GM12873 (cell line): ENCODE data around the gene MT1E.

Experiments used
- TF ChIP-seq, protein P1 (sequence below): IDR thresholded peaks from 2 replicates; pipeline ENCODE4 v1.5.1; 2012; ENCODE audit warnings: low read depth, mild to moderate bottlenecking, moderate library complexity, low read length, control low read depth; ENCODE audit not compliant: insufficient read depth; ENCODE audit errors: missing control alignments

The MT1E gene

DNA sequence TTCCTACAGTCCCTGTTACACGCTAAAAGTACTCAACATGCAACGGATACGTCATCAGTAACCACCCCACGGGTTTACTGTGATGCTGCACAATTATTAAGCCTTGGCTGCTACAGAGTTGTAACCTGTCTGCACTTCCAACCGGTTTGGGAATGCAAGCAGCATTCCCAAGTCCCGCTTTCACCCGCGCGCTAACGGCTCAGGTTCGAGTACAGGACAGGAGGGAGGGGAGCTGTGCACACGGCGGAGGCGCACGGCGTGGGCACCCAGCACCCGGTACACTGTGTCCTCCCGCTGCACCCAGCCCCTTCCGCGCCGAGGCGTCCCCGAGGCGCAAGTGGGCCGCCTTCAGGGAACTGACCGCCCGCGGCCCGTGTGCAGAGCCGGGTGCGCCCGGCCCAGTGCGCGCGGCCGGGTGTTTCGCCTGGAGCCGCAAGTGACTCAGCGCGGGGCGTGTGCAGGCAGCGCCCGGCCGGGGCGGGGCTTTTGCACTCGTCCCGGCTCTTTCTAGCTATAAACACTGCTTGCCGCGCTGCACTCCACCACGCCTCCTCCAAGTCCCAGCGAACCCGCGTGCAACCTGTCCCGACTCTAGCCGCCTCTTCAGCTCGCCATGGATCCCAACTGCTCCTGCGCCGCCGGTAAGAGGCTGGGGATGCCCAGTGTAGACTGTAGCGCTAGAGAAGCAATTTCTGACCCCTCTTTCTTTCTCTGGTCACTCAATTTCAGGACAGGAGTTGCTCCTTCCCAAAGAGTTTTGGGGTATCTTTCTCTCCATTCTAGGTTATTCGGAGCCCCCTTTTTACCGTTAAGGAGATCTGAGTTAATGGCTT, 17.3 kb upstream of the MT1E start, which contains the start of gene MT2A:
Gene MT2A, plus strand, starts transcription at position 542 of the 833 bp plus-strand sequence. Its CDS starts 72 bp downstream, at position 614.
- TF ChIP-seq, protein P1, sequence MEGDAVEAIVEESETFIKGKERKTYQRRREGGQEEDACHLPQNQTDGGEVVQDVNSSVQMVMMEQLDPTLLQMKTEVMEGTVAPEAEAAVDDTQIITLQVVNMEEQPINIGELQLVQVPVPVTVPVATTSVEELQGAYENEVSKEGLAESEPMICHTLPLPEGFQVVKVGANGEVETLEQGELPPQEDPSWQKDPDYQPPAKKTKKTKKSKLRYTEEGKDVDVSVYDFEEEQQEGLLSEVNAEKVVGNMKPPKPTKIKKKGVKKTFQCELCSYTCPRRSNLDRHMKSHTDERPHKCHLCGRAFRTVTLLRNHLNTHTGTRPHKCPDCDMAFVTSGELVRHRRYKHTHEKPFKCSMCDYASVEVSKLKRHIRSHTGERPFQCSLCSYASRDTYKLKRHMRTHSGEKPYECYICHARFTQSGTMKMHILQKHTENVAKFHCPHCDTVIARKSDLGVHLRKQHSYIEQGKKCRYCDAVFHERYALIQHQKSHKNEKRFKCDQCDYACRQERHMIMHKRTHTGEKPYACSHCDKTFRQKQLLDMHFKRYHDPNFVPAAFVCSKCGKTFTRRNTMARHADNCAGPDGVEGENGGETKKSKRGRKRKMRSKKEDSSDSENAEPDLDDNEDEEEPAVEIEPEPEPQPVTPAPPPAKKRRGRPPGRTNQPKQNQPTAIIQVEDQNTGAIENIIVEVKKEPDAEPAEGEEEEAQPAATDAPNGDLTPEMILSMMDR, result no peak

- TF ChIP-seq, protein P1, result no peak
Measured at GRCh38 chr16:56608876-56609462, 16.6 kb upstream of the MT1E start.

GRCh38 chr16:56609463-56609921, 16.1 kb upstream of the MT1E start:
- TF ChIP-seq, protein P1, result peak; percentile 1

GRCh38 chr16:56610017-56610608, 15.5 kb upstream of the MT1E start:
- TF ChIP-seq, protein P1, result no peak

DNA sequence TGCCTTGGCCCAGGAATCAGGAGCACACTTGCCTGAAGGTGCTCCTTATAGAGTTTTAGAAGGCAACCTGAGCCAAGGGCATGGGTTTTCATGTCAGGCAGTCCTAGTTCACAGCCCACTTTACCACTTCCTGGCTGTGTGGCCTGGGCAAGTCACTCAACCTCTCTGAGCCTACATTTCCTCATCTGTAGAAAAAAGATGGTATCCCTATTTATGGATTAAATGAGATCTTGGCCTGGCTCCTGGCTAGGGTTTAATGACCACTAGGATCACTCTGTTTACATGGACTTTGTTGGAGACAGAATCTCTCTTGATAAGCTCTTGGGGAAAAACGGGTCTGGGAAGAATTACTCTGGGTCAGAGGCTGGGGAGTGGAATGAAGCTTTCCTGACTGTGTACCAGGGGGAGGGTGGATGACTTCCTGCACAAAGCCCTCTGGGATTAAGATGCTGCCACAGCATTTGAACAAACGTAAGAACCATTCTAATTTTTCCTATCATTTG, 14.9 kb upstream of the MT1E start:
- TF ChIP-seq, protein P1, result no peak

DNA sequence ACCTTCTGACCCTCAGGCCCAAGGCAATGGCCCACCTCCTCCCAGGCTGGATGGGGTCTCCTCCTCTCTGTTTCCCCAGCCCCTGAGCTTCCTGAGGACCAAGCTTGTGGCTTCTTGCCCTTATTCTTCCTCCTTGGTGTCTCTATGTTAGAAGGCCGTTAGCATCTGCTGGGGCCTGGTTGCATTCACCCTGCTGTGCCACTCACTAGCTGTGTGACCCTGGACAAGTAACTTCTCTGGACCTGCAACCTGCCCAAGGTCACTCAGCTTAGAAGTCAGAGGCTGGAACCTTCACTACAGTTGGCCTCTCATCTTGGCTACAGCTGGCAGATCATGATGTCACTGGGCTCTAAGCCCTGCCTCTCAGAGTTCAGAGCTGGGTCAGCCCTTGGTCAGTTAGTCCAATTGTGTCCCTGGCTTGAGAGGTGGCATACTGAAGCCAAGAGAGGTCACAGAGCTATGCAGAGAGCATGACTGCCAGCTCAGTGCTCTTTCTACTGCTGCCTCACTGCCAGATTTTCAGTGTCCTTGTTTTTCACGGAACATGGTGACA, 14.2 kb upstream of the MT1E start:
- TF ChIP-seq, protein P1, result no peak
